Measurements from ENCODE around the gene GTPBP2. TPM values are rescaled to one million over a fixed set of nuclear protein-coding genes. Genes with fewer than 3 reads are reported as not detected.
A peak's percentile ranks its signal among the peaks of the same experiment; 100 is the strongest.

The GTPBP2 gene
- total and polyA plus RNA-seq, 2 of the 4 experiments (the other 2 are of a cell fraction) = 38.4 to 86.6 TPM

- no peak overlapping the region for H4K8ac ChIP-seq (ENCODE audit: low read depth in 2 of 2, low read length in 2 of 2)
- H4K5ac ChIP-seq (ENCODE audit: low read depth, low read length) = no peak overlapping the region
- no peak for TF ChIP-seq CTCF (conservative IDR thresholded peaks at IDR 0.05; ENCODE audit: low read depth, low read length)
- no peak for TF ChIP-seq FOS (IDR thresholded peaks at IDR 0.05; ENCODE audit: low read depth, low read length)
- TF ChIP-seq RFX5 (IDR thresholded peaks at IDR 0.05; ENCODE audit: low read depth, low read length) = no peak
- no peak for TF ChIP-seq MAZ (IDR thresholded peaks at IDR 0.05; ENCODE audit: borderline replicate concordance, low read depth, low read length)
- TF ChIP-seq USF2 (IDR thresholded peaks at IDR 0.05; ENCODE audit: low read depth, low read length) = no peak
- no peak for TF ChIP-seq RAD21 (IDR thresholded peaks at IDR 0.05; ENCODE audit: low read length)
- no peak for TF ChIP-seq CEBPB (IDR thresholded peaks at IDR 0.05; ENCODE audit: low read depth, low read length)
- no peak for TF ChIP-seq NFE2L2 (IDR thresholded peaks at IDR 0.05; ENCODE audit: low read depth, low read length)
- no peak for TF ChIP-seq MAFK (IDR thresholded peaks at IDR 0.05; ENCODE audit: low read depth, low read length)
- no peak for TF ChIP-seq CHD1 (IDR thresholded peaks at IDR 0.05; ENCODE audit: low read depth, low read length)
- no peak for TF ChIP-seq BHLHE40 (IDR thresholded peaks at IDR 0.05; ENCODE audit: low read depth, low read length)
- no peak for TF ChIP-seq MXI1 (IDR thresholded peaks at IDR 0.05; ENCODE audit: borderline replicate concordance, low read depth, low read length)
- TF ChIP-seq ELK1 (IDR thresholded peaks at IDR 0.05; ENCODE audit: borderline replicate concordance, low read depth, low read length) = no peak
- TF ChIP-seq RCOR1 (IDR thresholded peaks at IDR 0.05; ENCODE audit: insufficient replicate concordance, low read length) = no peak
- no peak for TF ChIP-seq SMC3 (IDR thresholded peaks at IDR 0.05; ENCODE audit: low read depth, low read length)
- no peak for TF ChIP-seq POLR2A (IDR thresholded peaks at IDR 0.05; ENCODE audit: low read depth, low read length)
- no peak overlapping the region for H2BK120ac ChIP-seq (ENCODE audit: low read depth, low read length)
- no peak for ATAC-seq (ENCODE audit: low read depth)
- no peak overlapping the region for H3K9ac ChIP-seq (ENCODE audit: low read depth, low read length)
- no peak overlapping the region for H3K14ac ChIP-seq (replicated peaks; ENCODE audit: low read depth, low read length)
- H3K4me1 ChIP-seq (ENCODE audit: control insufficient read depth, insufficient read depth, low read length) = no peaks in the 10 kb centered on the region
- ChIA-PET CTCF (no interaction called here), POLR2A (ENCODE audit: unreplicated experiment) (no interaction called here)
- H4K20me1 ChIP-seq (ENCODE audit: insufficient read depth, low read length) = no peaks in the 10 kb centered on the region; the same call in 1 of the 2 replicates
- no peak for DNase-seq
- no TSS peak for BruUV-seq (replicated peaks)
- in situ Hi-C loops (cut with MboI; ENCODE audit: low sequenced_read_pairs) (no loop called here), dilution Hi-C loops (cut with HindIII; ENCODE audit: low sequenced_read_pairs, unreplicated experiment) (no loop called here), intact Hi-C loops (cut with micrococcal nuclease) (no loop called here)
- no peak overlapping the region for H3K4ac ChIP-seq (ENCODE audit: low read depth, low read length)
- H3K18ac ChIP-seq (ENCODE audit: low read depth, low read length) = no peak overlapping the region
- H2BK15ac ChIP-seq (ENCODE audit: low read depth, low read length) = no peak overlapping the region
- peak overlapping the region; percentile 25 for H2AK9ac ChIP-seq (replicated peaks; ENCODE audit: low read depth, low read length, poor library complexity)
- no peak overlapping the region for H3K23ac ChIP-seq (ENCODE audit: low read depth, low read length)
- H4K91ac ChIP-seq (ENCODE audit: insufficient read depth, low read depth, low read length) = no peak overlapping the region
- H3K4me3 ChIP-seq (ENCODE audit: insufficient read depth, low read depth, low read length) = no peak overlapping the region
- H2BK5ac ChIP-seq (ENCODE audit: low read depth, low read length, poor library complexity, severe bottlenecking) = no peak overlapping the region
- H3K4me2 ChIP-seq (ENCODE audit: low read depth, low read length) = no peak overlapping the region
- WGBS, 2 experiments (ENCODE audit: extremely low coverage in 2 of 2, insufficient read length in 1 of 2) = no CpG with 5 or more reads among the region's 12 CpGs
- H3K56ac ChIP-seq (ENCODE audit: extremely low read depth, insufficient read depth, low read length) = no peak overlapping the region
- no peaks in the 10 kb centered on the region for H3K9me3 ChIP-seq (ENCODE audit: control insufficient read depth, insufficient read depth, low read length)
- H3K27ac ChIP-seq (ENCODE audit: insufficient read depth, low read length) = no peak overlapping the region
- H2BK20ac ChIP-seq (ENCODE audit: low read depth, low read length) = no peak overlapping the region
- H3K9me1 ChIP-seq (ENCODE audit: insufficient read depth, low read length) = peaks cover 27% of the 10 kb centered on the region
- peaks cover 38 to 65% of the 10 kb centered on the region in 2 experiments for H3K79me1 ChIP-seq (ENCODE audit: low read depth in 1 of 2, low read length in 2 of 2)
- H2AK5ac ChIP-seq (ENCODE audit: low read depth, low read length) = no peak overlapping the region
- H2AFZ ChIP-seq (replicated peaks; ENCODE audit: low read length, poor library complexity) = no peak overlapping the region
- H3K27me3 ChIP-seq (ENCODE audit: control insufficient read depth, insufficient read depth, low read length) = no peaks in the 10 kb centered on the region
- peaks cover 63% of the 10 kb centered on the region for H3K36me3 ChIP-seq (ENCODE audit: control insufficient read depth, insufficient read depth, low read length)
Observed at GRCh38 chr6:43621078-43621835, 7.8 kb downstream of the GTPBP2 start.

Measured in IMR-90 (cell line).